Neural cell (in vitro differentiated cells): ENCODE results near the gene GSDME. TPM values are rescaled to one million over a fixed set of nuclear protein-coding genes. Genes with fewer than 3 reads are reported as not detected.

Source experiments
- H2AFZ ChIP-seq: fragments of 200-600, 300-800 bp; sonication (generic), shearing (Covaris generic); 2 replicates; pipeline ENCODE4 v1.6.0; 2014; ENCODE audit warnings: low read depth, mild to moderate bottlenecking, antibody characterized with exemption, low read length, moderate library complexity
- H3F3A ChIP-seq: fragments of 200-600 bp; shearing (Covaris generic); 2 replicates; pipeline ENCODE4 v1.6.1; 2016; ENCODE audit warnings: mild to moderate bottlenecking, moderate library complexity, mixed read lengths, antibody characterized with exemption, low read length; ENCODE audit not compliant: insufficient read depth, poor library complexity, severe bottlenecking
- H3K27ac ChIP-seq: fragments of 200-600, 300-800 bp; sonication (generic), shearing (Covaris generic); 2 replicates; pipeline ENCODE4 v1.5.1; 2014; ENCODE audit warnings: mild to moderate bottlenecking, low read length, moderate library complexity
- H3K27me3 ChIP-seq: fragments of 300-800, 200-600 bp; sonication (generic), shearing (Covaris generic); 2 replicates; pipeline ENCODE4 v1.6.0; 2014; ENCODE audit warnings: mild to moderate bottlenecking, low read depth, low read length, moderate library complexity; ENCODE audit not compliant: insufficient read depth
- H3K36me3 ChIP-seq: fragments of 300-800, 200-600 bp; sonication (generic), shearing (Covaris generic); 2 replicates; pipeline ENCODE4 v1.5.1; 2014; ENCODE audit warnings: mild to moderate bottlenecking, antibody characterized with exemption, low read length, moderate library complexity; ENCODE audit not compliant: insufficient read depth
- H3K4me2 ChIP-seq: fragments of 300-800, 200-600 bp; sonication (generic), shearing (Covaris generic); 2 replicates; pipeline ENCODE4 v1.6.0; 2014; ENCODE audit warnings: mild to moderate bottlenecking, low read length
- H3K4me3 ChIP-seq: fragments of 300-800, 200-600 bp; sonication (generic), shearing (Covaris generic); 2 replicates; pipeline ENCODE4 v1.5.1; 2014; ENCODE audit warnings: mild to moderate bottlenecking, low read length, moderate library complexity
- H3K79me2 ChIP-seq: fragments of 200-600 bp; shearing (Covaris generic); replicated peaks from 2 replicates; pipeline ENCODE4 v1.6.0; 2014; ENCODE audit warnings: mild to moderate bottlenecking, low read length, moderate library complexity; ENCODE audit not compliant: insufficient read depth
- H3K9ac ChIP-seq: fragments of 300-800, 200-600 bp; sonication (generic), shearing (Covaris generic); 2 replicates; pipeline ENCODE4 v1.6.1; 2016; ENCODE audit warnings: mild to moderate bottlenecking, low read length, mixed read lengths
- H3K9me2 ChIP-seq: fragments of 200-600 bp; shearing (Covaris generic); 2 replicates; pipeline ENCODE4 v1.6.1; 2016; ENCODE audit warnings: mild to moderate bottlenecking, low read length, mixed read lengths; ENCODE audit not compliant: insufficient read depth
- H3K9me3 ChIP-seq: fragments of 200-600, 300-800 bp; sonication (generic), shearing (Covaris generic); 2 replicates; pipeline ENCODE4 v1.6.1; 2016; ENCODE audit warnings: mild to moderate bottlenecking, mixed run types, low read length, moderate library complexity, mixed read lengths
- H4K20me1 ChIP-seq: fragments of 200-600 bp; shearing (Covaris generic); 2 replicates; pipeline ENCODE4 v1.6.1; 2016; ENCODE audit warnings: mild to moderate bottlenecking, mixed run types; ENCODE audit not compliant: insufficient read depth
- EP300 ChIP-seq: fragments of 450-650 bp; conservative IDR thresholded peaks from 2 replicates; pipeline ENCODE4 v1.6.1; 2014; ENCODE audit warnings: antibody characterized with exemption, mild to moderate bottlenecking, moderate library complexity; ENCODE audit not compliant: poor library complexity, severe bottlenecking
- EZH2 ChIP-seq: fragments of 200-600, 300-800 bp; shearing (Covaris generic), sonication (generic); IDR thresholded peaks from 2 replicates; pipeline ENCODE4 v1.6.1; 2014; ENCODE audit warnings: antibody characterized with exemption, low read length, borderline replicate concordance, mild to moderate bottlenecking; ENCODE audit not compliant: insufficient read depth, poor library complexity, severe bottlenecking
- MXI1 ChIP-seq: fragments of 450-650 bp; conservative IDR thresholded peaks from 2 replicates; pipeline ENCODE4 v1.6.1; 2014; ENCODE audit warnings: antibody characterized with exemption, mild to moderate bottlenecking; ENCODE audit not compliant: poor library complexity, severe bottlenecking
- POLR2AphosphoS5 ChIP-seq: IDR thresholded peaks from 2 replicates; pipeline ENCODE4 v1.6.1; 2012
- RAD21 ChIP-seq: fragments of 450-650 bp; conservative IDR thresholded peaks from 2 replicates; pipeline ENCODE4 v1.6.1; 2014; ENCODE audit warnings: antibody characterized with exemption, mild to moderate bottlenecking, moderate library complexity
- REST ChIP-seq: IDR thresholded peaks from 2 replicates; pipeline ENCODE4 v1.6.1; 2012; ENCODE audit warnings: borderline replicate concordance
- SMC3 ChIP-seq: fragments of 450-650 bp; conservative IDR thresholded peaks from 2 replicates; pipeline ENCODE4 v1.6.1; 2014; ENCODE audit warnings: antibody characterized with exemption, mild to moderate bottlenecking, moderate library complexity; ENCODE audit not compliant: poor library complexity
- TAF1 ChIP-seq: IDR thresholded peaks from 2 replicates; pipeline ENCODE4 v1.6.1; 2012; ENCODE audit warnings: low read depth
- polyA plus RNA-seq: library from polyadenylated mRNA; depleted of rRNA; stranded (reverse); fragments of >200 nt; gene quantifications from 2 replicates; pipeline ENCODE4 v1.2.3, GENCODE V29; 2014
- TF ChIP-seq, protein P1 (sequence below): fragments of 450-650 bp; IDR thresholded peaks from 2 replicates; pipeline ENCODE4 v1.5.1; 2014; ENCODE audit warnings: antibody characterized with exemption, mild to moderate bottlenecking, moderate library complexity; ENCODE audit not compliant: poor library complexity, severe bottlenecking

The GSDME gene
- polyA plus RNA-seq, 1 donor from 2014 or later: 42.9 TPM

DNA sequence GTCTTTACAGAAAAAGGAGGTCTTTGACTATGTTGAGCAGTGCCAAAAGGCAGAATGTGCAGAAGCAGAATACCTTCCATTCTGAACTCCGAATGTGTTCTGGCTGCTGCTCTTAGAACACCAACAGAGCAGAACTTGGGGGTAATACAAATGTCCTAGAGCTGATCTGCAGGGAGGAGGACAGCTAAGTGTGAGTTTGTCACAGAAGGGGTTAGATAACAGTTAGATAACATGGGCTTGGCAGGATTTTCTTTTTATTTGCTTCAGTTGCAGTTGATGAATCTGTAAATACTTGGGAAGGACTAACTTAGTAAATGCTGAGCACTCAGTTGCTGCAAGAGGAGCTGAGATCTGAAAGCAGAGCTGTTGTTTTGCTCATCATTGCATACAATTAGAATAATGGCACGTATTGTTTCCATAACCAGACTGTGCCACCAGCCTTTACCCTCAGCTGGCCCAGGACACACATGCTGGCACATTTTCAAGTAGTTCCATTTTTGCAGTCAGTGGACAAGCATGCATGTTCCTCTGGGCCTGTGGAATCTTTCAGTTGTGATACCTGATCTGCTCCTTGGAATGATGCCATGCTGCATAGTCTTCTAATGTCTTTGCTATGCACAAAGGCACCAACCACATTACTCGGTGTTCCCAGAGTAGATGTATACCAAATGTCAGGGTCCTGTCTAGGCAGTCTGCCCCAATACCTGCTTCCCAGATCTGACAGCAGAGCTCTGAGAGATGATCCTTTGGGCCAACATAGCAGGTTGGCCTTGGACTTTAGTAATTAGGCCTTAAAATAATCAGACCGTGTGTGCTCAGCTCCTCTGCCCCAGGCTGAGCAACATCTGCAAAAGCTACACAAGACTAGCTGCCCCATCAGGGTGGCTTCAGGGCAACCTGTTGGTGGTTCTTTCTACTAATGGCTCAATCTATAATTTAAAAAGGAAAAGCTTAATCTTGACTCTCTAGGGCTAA is 55.7 kb downstream of the GSDME start:
- no peaks in the 10 kb centered on the region for H3K36me3 ChIP-seq
- H3K27ac ChIP-seq: no peak overlapping the region
- H3K4me3 ChIP-seq: no peak overlapping the region
- H3F3A ChIP-seq: no peaks in the 10 kb centered on the region
- no peaks in the 10 kb centered on the region for H3K79me2 ChIP-seq
- no peaks in the 10 kb centered on the region for H4K20me1 ChIP-seq
- H2AFZ ChIP-seq: no peak overlapping the region
- no peak overlapping the region for H3K4me2 ChIP-seq
- TF ChIP-seq SMC3 (no peak), EZH2 (no peak), REST (no peak), MXI1 (no peak)
- H3K27me3 ChIP-seq: no peaks in the 10 kb centered on the region
- no peaks in the 10 kb centered on the region for H3K9me2 ChIP-seq
- no peaks in the 10 kb centered on the region for H3K9me3 ChIP-seq
- H3K9ac ChIP-seq: no peak overlapping the region

GRCh38 chr7:24700521-24701260 is 56.6 kb downstream of the GSDME start:
- no peak overlapping the region for H3K27ac ChIP-seq
- H3K4me2 ChIP-seq: no peak overlapping the region

More at GRCh38 chr7:24700521-24701260, 56.6 kb downstream of the GSDME start:
- H3K79me2 ChIP-seq: no peaks in the 10 kb centered on the region
- H3K9me2 ChIP-seq: no peaks in the 10 kb centered on the region
- H3K4me3 ChIP-seq: no peak overlapping the region
- no peaks in the 10 kb centered on the region for H3K9me3 ChIP-seq
- no peak overlapping the region for H2AFZ ChIP-seq
- no peaks in the 10 kb centered on the region for H3F3A ChIP-seq
- no peaks in the 10 kb centered on the region for H3K36me3 ChIP-seq
- no peaks in the 10 kb centered on the region for H4K20me1 ChIP-seq
- H3K27me3 ChIP-seq: no peaks in the 10 kb centered on the region
- no peak overlapping the region for H3K9ac ChIP-seq
- no peak for TF ChIP-seq SMC3
- TF ChIP-seq, protein P1, sequence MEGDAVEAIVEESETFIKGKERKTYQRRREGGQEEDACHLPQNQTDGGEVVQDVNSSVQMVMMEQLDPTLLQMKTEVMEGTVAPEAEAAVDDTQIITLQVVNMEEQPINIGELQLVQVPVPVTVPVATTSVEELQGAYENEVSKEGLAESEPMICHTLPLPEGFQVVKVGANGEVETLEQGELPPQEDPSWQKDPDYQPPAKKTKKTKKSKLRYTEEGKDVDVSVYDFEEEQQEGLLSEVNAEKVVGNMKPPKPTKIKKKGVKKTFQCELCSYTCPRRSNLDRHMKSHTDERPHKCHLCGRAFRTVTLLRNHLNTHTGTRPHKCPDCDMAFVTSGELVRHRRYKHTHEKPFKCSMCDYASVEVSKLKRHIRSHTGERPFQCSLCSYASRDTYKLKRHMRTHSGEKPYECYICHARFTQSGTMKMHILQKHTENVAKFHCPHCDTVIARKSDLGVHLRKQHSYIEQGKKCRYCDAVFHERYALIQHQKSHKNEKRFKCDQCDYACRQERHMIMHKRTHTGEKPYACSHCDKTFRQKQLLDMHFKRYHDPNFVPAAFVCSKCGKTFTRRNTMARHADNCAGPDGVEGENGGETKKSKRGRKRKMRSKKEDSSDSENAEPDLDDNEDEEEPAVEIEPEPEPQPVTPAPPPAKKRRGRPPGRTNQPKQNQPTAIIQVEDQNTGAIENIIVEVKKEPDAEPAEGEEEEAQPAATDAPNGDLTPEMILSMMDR: no peak
- TF ChIP-seq POLR2AphosphoS5: no peak
- TF ChIP-seq REST: no peak
- no peak for TF ChIP-seq EZH2
- no peak for TF ChIP-seq EP300
- TF ChIP-seq RAD21: no peak
- no peak for TF ChIP-seq TAF1
- no peak for TF ChIP-seq MXI1
